ENCODE measurements around the gene NHSL2.
A peak's percentile ranks its signal among the peaks of the same experiment; 100 is the strongest.
"Not testable (repeated sequence)": the region's sequence is repeated elsewhere in the genome, so short reads cannot be mapped to it uniquely, and the experiment has no call there.

NHSL2 gene

DNA sequence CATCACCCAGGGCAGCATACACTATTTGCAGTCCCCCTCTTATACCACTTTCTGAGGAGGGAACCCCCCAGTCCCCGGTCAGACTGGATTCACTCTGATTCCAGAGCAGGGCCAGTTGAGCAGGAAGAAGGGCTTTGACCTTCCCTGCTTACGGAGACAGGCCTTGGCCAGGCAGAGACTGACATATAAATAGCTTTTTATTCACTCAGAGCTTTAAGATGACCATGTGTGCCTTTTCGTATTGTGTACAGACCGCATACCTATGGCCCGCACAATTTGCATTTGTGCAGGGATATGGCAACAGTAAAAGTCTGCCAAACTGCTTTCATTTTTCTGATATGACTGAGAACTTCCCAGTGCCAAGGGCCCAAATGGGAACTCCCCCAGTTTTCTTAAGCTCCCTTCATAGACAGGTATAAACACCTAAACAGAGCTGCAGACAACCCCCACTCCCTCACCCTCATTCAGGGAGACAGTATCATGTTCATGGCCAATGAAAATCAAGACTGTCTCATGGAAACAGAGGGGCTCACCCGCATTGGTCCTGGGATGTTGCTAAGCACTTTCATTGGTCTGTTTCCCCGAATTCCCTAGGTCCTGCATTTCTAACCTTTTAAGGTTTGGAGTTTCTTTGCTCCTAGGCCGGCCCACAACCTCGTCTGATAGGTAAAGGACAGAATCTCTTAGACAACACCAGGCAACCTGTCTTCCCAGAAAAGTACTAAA lies 135.1 kb downstream of the NHSL2 start:
- DNase-seq, result no peak

DNA sequence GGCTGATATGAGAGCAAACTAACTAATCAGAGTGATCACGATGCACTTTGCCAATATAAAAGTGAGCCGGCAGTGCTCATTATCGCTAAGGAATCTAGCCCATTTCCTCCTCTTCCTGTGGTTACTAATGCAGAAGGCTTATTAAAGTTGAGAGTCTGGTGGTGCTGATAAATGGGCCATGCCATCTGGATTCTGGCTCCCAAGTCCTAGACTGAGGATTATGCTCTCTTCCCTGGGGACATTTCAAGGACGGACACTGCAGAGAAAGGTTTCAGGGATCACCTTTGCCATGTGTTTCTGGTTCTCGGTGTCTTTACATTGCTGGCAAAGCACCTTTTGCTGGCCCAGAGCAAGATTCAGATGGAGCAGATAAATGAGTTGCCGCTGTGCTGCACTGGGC lies 135.8 kb downstream of the NHSL2 start:
- no peak for DNase-seq

- no peak for DNase-seq
Observed at GRCh38 chrX:72048510-72049455, 138.1 kb downstream of the NHSL2 start.

- DNase-seq, result no peak
Observed at GRCh38 chrX:72050011-72050410, 139.4 kb downstream of the NHSL2 start.

DNA sequence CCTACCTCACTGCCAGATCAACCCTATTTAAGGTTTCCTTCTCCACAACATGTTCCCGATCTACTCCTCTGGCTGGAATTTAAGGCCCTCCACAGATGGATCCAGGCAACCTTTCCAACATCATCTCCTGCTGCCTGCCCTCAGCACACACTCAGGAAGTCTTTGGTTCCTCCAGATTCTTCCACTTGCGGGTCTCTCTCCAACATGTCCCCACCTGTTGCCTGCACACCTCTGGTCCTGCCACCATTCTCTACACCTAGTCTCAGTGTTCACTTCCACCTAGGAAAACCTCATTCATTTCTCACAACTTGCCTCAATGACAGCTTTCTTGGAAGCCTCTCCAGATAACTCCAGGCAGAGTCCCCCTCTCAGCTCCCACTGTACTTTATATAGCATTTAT lies 140.9 kb downstream of the NHSL2 start:
- no peak for DNase-seq

GRCh38 chrX:72052415-72053090 lies 141.9 kb downstream of the NHSL2 start:
- no peak for DNase-seq

GRCh38 chrX:72053508-72053907 lies 142.9 kb downstream of the NHSL2 start:
- DNase-seq, result no peak

- DNase-seq, result no peak
Observed at GRCh38 chrX:72054779-72055489, 144.3 kb downstream of the NHSL2 start.

DNA sequence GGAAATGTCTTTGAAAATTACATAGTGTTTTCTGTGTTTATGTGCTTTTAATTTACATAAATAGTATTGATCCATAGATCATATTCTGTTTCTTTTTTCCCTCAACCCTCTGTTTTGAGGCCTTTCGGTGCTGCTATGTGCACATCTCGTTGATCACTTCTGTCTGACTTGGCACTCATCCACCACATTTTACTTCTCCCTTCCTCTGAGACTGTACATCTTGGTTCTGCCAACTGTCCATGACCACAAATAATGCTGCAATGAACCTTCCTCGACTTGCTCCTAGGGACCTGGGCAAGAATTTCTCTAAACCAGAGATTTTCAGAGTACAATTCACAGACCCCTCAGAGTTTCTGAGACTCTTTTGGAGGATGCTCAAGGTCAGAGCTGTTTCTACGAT lies 146.7 kb downstream of the NHSL2 start:
- peak in 2 of 3 donors; percentile 18 to 30 for DNase-seq

DNA sequence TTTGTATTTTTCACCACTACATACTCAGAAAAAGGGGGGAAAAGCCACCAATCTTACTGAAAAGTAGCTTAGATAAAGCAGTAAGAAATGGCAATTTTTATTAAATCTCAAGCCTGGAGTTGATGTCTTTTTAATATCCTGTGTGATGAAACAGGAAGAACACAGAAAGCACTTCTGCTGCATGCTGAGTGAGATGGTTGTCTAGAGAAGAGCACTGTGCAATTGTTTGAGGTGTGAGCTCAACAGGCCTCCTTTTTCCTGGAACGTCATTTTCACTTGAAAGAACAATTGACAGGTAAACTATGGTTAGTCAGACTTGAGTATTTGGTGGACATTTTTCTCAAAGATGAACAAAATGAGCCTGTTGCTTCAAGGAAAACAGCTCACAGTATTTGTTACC lies 147.2 kb downstream of the NHSL2 start:
- no peak for DNase-seq

DNA sequence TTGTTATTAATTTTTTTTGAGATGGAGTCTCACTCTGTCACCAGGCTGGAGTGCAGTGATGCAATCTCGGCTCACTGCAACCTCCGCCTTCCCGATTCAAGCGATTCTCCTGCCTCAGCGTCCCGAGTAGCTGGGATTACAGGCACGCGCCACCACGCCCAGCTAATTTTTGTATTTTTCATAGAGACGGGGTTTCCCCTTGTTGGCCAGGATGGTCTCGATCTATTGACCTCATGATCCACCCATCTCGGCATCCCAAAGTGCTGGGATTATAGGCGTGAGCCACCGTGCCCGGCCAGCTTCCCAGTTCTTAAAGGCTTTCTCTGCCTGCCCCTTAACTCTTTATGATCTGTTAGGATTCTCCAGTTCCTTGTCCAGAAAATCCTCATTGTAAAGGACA lies 147.7 kb downstream of the NHSL2 start:
- DNase-seq, result not testable (repeated sequence)

DNA sequence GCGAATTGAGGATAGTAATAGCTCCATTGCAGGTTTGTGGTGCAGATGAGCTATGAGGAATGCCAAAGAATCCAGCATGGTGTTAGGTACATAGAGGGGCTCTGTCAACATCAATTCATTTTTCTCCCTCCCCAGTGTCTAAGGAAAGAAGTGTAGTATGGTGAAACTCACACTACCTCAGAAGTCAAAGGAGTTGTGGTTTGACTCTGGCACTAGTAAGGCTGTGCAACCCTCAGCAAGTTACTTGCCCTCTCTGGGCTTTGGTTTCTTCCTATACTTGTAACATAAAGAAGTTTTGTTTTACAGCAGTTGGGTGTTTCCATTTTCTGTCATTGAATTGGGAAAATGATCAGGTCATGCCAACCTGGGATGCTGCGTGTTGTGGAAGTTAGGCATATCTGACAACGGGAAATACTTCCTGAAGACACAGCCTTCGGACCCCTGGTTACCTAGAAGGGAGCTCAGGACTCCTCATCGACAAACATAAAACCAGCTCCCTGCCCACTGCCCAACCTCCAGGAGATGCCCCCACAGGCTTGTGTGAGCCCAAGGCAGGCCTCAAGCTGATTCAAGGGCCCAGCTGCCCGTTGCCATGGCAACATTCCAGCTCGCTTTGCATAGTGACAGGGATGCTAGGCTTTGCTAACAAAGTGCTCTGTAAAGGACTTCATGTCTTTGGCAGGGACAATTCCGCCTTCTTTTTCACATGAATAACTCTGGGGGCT lies 149.7 kb downstream of the NHSL2 start:
- DNase-seq, result no peak

DNA sequence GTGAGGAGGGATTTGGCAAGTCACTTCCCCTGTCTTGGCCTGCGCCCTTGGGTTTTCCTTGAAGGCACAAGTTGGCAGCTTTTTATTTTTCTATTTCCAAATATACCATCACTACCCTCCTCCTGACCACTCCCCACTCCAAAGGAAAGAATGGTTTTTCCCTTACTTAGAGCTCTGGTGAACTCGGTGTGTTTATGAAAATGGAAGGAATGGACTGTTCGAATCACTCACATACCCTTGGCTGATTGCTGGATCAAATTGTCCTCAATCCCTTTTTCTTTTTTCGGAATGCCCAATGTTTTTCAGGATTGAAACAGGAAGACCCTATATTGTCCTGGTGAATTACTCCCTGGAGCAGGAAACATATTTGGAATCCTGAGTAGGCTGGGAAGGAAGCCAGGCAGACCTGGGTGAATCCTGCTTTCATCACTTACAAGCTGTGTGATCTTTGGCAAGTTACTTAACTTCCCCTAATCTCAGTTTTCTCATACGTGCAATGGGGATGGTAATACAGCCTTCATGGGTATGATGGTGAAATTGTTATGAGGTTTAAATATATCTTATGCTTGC lies 150.4 kb downstream of the NHSL2 start:
- no peak for DNase-seq

DNA sequence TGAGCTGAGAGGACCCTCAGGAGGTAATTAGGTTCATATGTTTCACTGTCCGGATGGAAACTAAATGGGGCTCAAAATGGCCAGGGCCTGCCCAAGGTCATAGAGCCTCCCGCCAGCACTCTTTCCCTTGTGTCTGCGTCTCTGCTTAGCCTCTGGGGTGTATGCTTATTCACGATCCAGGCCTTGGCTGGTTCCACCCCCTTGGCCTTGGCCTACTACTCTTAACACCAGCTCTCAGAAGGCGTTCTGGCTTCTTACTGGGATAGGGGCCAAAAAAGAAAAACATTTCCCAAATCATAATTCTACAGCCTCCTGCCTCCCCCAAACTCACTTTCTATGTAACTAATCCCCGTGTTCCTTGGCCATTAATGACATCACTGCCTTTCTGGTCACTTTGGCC lies 152.3 kb downstream of the NHSL2 start:
- no peak for DNase-seq

GRCh38 chrX:72069350-72070160 lies 158.9 kb downstream of the NHSL2 start:
- DNase-seq, result no peak

GRCh38 chrX:72071213-72071612 lies 160.6 kb downstream of the NHSL2 start:
- DNase-seq, result no peak

DNA sequence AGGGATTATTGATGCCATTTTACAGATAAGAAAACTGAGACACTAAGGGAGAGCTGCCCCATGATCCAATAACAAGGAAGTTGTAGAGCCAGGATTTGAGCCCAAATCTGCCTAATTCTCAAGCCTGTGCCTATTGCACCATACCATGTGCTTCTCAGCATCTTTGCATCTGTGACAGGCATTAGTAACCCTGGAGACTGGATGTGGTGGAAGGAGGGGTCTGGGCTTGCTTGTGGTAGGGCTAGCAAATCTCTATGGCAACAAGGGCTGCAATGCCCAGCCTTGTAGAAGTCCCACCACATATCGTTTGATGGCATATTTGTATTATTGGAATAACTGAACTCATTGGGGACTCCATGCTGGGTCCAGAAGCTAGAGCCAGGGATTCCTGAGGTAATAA lies 163.0 kb downstream of the NHSL2 start:
- DNase-seq, result no peak

- DNase-seq, result no peak
Observed at GRCh38 chrX:72078411-72078810, 167.8 kb downstream of the NHSL2 start.

GRCh38 chrX:72079607-72080006 lies 169.0 kb downstream of the NHSL2 start:
- peak in 2 of 3 donors; percentile 41 to 42 for DNase-seq

DNA sequence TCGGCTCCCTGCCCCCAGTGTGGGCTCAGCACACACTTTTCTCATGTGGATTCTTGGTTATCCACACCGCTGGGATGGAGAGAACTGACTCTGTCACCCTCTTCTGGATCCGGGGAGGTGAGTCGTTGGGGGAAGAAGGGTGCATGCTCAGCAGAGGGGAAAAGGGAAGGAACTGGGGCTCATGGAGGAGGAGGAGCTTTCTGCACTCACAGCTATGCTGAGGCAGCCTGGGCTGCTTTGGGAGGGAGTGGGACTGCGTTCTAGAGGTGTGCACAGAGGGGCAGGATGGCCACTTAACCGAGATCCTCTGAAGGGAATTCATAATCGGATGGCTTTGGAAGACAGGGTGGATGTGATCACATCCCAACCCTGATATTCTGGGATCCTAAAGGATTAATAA lies 169.5 kb downstream of the NHSL2 start:
- peak in 2 of 3 donors; percentile 36 to 49 for DNase-seq

GRCh38 chrX:72080800-72081199 lies 170.2 kb downstream of the NHSL2 start:
- no peak for DNase-seq
